Measurements from ENCODE around the gene RHEB.

GRCh38 chr7:151491859-151492258, 27.8 kb downstream of the RHEB start:
- TF ChIP-seq POLR2A (IDR thresholded peaks at IDR 0.05; ENCODE audit: extremely low read depth, insufficient read length): no peak
- TF ChIP-seq CTCF (IDR thresholded peaks at IDR 0.05; ENCODE audit: low read depth, low read length): no peak
- TF ChIP-seq MAX (IDR thresholded peaks at IDR 0.05; ENCODE audit: low read depth, low read length): no peak

All from NB4 (cell line).